Measurements from ENCODE around the gene PTGR3.

- TF ChIP-seq CTCF (conservative IDR thresholded peaks at IDR 0.05; ENCODE audit: low read depth, low read length) = no peak
- no peak for TF ChIP-seq EZH2 (IDR thresholded peaks at IDR 0.05; ENCODE audit: borderline replicate concordance, low read depth, low read length, poor library complexity, severe bottlenecking)
Observed at GRCh38 chr18:75222407-75222806, 13.5 kb upstream of the PTGR3 start.

All from A673 (cell line).